Gastrocnemius medialis (tissue), 4 donors: ENCODE data around the gene RERE.
A peak's percentile ranks its signal among the peaks of the same experiment; 100 is the strongest.

Source experiments
- POLR2A ChIP-seq, 2 donors: fragments of 450-650 bp; IDR thresholded peaks; one replicate each; pipeline ENCODE4 v1.6.1; 2017; ENCODE audit warnings: antibody characterized with exemption in 2 of 2, mild to moderate bottlenecking in 2 of 2, moderate library complexity in 2 of 2
- TF ChIP-seq, protein P1 (sequence below), 5 experiments: fragments of 450-650 bp in 3 of 5; fragments of 200-600 bp in 2 of 5; sonication (generic) in 2 of 5; IDR thresholded peaks in 4 of 5; conservative IDR thresholded peaks in 1 of 5; 1 replicate in 4 of 5; 2 replicates in 1 of 5; pipeline ENCODE4 v1.5.1; 2016 to 2019; ENCODE audit warnings: antibody characterized with exemption in 5 of 5, mild to moderate bottlenecking in 3 of 5, moderate library complexity in 3 of 5

DNA sequence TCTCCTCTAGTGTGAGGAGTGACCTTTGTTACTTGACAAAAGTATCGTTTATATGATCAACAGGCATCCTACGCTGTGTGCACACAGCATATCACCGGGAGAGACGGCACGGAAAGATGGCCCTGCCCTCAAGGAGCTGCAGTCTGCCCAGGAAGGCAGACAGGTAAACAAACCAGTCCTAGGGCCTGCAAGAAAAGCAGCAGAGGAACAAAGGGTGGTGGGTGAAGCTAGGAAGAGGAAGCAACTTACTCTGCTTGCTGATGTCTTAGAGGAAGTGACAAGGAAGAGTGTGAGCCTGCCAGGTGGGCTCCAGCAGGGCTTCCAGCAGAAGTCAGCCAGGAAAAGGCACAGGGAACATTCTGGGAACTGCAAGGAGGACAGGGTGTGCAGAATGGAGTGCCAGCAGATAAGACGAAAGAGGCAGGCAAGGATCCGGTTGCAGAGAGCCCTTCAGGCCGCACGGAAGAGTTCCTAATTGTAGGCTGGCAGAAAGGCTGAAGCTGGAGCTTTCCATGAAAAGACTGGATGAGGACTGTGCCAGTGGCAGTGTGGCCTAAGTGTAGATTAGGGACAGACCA lies 392.8 kb downstream of the RERE start:
- TF ChIP-seq, protein P1, sequence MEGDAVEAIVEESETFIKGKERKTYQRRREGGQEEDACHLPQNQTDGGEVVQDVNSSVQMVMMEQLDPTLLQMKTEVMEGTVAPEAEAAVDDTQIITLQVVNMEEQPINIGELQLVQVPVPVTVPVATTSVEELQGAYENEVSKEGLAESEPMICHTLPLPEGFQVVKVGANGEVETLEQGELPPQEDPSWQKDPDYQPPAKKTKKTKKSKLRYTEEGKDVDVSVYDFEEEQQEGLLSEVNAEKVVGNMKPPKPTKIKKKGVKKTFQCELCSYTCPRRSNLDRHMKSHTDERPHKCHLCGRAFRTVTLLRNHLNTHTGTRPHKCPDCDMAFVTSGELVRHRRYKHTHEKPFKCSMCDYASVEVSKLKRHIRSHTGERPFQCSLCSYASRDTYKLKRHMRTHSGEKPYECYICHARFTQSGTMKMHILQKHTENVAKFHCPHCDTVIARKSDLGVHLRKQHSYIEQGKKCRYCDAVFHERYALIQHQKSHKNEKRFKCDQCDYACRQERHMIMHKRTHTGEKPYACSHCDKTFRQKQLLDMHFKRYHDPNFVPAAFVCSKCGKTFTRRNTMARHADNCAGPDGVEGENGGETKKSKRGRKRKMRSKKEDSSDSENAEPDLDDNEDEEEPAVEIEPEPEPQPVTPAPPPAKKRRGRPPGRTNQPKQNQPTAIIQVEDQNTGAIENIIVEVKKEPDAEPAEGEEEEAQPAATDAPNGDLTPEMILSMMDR (IDR thresholded peaks at IDR 0.05 in 4 of 5, conservative IDR thresholded peaks at IDR 0.05 in 1 of 5): no peak
- peak; percentile 62 to 98 for TF ChIP-seq POLR2A (IDR thresholded peaks at IDR 0.05)
